Measurements from ENCODE around the gene AHCYL2.
"Not testable (repeated sequence)": the region's sequence is repeated elsewhere in the genome, so short reads cannot be mapped to it uniquely, and the experiment has no call there.

Gene AHCYL2

DNA sequence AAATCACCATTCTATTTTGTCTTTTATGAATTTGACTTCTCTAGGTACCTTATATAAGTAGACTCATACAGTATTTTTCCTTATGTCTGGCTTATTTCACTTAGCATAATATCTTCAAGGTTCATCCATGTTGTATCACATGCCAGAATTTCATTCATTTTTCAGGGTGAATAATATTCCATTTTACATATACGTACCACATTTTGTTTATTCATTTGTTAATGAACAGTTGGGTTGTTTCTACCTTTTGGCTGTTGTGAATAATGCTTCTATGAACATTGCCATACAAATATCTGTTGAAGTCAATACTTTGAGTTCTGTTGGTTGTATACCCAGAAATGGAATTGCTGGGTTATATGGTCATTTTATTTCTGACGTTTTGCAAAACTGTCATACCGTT, 20.7 kb downstream of the AHCYL2 start:
- H3K4me1 Mint-ChIP-seq (ENCODE audit: low read depth): no peaks in the 10 kb centered on the region
- no peak overlapping the region for H3K4me3 Mint-ChIP-seq
- DNase-seq (ENCODE audit: low spot score): no peak
- H3K36me3 Mint-ChIP-seq (ENCODE audit: low read depth): no peaks in the 10 kb centered on the region
- peaks cover 3% of the 10 kb centered on the region for H3K27me3 Mint-ChIP-seq (ENCODE audit: low read depth)
- H3K27ac Mint-ChIP-seq: no peak overlapping the region
- H3K9me3 Mint-ChIP-seq: no peaks in the 10 kb centered on the region

DNA sequence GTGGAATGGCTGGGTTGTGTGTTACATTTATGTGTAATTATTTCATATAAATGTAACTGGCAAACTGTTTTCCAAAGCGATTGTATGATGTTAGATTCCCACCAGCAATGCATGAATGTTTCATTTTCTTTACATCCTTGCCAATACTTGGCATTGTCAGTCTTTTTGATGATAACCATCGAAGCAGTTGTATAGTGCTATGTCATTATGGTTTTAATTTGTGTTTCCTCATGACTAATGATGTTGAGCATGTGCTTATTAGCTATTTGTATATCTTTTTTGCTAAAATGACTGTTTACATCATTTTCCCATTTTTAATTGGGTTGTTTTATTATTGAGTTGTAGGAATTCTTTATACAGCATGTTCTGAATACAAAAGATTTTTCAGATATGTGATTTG, 22.3 kb downstream of the AHCYL2 start:
- H3K4me1 Mint-ChIP-seq (ENCODE audit: low read depth): no peaks in the 10 kb centered on the region
- no peaks in the 10 kb centered on the region for H3K9me3 Mint-ChIP-seq
- no peak overlapping the region for H3K27ac Mint-ChIP-seq
- H3K36me3 Mint-ChIP-seq (ENCODE audit: low read depth): no peaks in the 10 kb centered on the region
- H3K4me3 Mint-ChIP-seq: no peak overlapping the region
- peaks cover 9% of the 10 kb centered on the region for H3K27me3 Mint-ChIP-seq (ENCODE audit: low read depth)
- DNase-seq (ENCODE audit: low spot score): no peak

DNA sequence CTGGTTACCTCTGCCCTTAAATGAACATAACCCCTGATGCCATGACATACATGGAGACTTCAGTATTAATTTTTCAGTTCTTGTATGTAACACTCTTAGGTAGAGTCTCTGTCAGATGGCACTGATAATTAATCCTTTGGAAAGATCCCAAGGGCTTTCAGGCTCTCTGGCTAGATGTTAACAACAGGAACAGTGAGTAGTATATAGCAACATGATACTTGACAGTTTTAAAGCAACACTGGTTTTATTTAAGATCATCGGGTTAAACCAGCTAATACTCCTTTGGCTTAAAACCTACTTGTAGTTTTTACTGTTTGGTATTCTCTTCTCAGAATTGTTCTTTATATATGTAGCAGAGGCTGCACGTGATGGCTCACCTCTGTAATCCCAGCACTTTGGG, 27.3 kb downstream of the AHCYL2 start:
- Mint-ChIP-seq H3K27ac (no peak overlapping the region), H3K36me3 (ENCODE audit: low read depth) (no peaks in the 10 kb centered on the region), H3K4me3 (no peak overlapping the region), H3K9me3 (no peaks in the 10 kb centered on the region), H3K4me1 (ENCODE audit: low read depth) (no peaks in the 10 kb centered on the region), H3K27me3 (ENCODE audit: low read depth) (peaks cover 9% of the 10 kb centered on the region)
- no peak for DNase-seq (ENCODE audit: low spot score)

DNA sequence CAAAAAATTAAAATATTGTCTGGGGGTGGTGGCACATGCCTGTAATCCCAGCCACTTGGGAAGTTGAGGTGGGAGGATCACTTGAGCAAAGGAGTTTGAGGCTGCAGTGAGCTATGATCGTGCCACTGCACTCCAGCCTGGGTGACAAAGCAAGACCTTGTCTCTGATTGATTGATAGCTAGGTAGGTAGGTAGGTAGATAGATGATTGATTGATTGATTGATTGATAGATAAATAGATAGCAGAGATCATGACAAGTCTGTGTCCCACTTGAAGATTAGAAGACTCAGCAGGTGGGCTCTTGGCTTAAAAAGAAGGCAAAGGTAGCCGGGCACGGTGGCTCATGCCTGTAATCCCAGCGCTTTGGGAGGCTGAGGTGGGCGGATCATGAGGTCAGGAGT, 27.8 kb downstream of the AHCYL2 start:
- H3K36me3 Mint-ChIP-seq (ENCODE audit: low read depth); H3K4me1 Mint-ChIP-seq (ENCODE audit: low read depth); H3K27me3 Mint-ChIP-seq (ENCODE audit: low read depth); H3K9me3 Mint-ChIP-seq; H3K27ac Mint-ChIP-seq; DNase-seq (ENCODE audit: low spot score); H3K4me3 Mint-ChIP-seq: not testable (repeated sequence)

DNA sequence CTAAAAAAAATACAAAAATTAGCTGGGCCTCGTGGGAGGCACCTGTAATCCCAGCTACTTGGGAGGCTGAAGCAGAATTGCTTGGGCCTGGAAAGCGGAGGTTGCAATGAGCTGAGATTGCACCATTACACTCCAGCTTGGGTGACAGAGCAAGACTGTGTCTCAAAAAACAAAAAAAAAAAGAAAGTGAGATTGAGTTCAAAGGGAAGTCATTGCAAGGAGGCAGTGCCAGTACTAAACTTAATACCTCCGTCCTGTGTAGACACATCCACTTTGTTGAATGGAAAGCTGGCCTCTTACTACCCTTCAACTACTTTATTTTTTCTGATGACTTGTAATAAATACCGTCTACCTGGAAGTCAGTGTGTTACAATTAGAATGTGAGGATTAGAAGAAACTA, 31.0 kb downstream of the AHCYL2 start:
- no peak overlapping the region for H3K27ac Mint-ChIP-seq
- no peak for DNase-seq (ENCODE audit: low spot score)
- no peaks in the 10 kb centered on the region for H3K9me3 Mint-ChIP-seq
- H3K36me3 Mint-ChIP-seq (ENCODE audit: low read depth): no peaks in the 10 kb centered on the region
- peaks cover 6% of the 10 kb centered on the region for H3K27me3 Mint-ChIP-seq (ENCODE audit: low read depth)
- peaks cover 9% of the 10 kb centered on the region for H3K4me1 Mint-ChIP-seq (ENCODE audit: low read depth)
- H3K4me3 Mint-ChIP-seq: no peak overlapping the region

DNA sequence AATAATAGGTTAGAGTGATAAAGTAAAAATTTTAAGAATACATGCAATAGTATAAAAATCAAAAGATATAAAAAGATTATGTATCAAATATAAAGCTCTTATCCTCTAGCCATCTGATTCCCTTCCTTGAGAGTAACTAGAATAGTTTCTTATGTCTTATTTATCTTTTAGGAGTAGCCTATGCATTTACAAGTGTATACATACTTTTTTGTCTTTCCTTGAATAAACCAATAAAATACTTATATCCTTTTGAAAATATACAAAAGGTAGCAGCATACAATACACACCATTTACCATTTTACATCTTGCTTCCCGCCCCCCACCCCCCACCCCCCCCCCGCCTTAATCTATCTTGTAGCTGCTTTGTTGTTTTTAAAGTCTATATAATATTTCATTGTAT, 31.4 kb downstream of the AHCYL2 start:
- peaks cover 9% of the 10 kb centered on the region for H3K4me1 Mint-ChIP-seq (ENCODE audit: low read depth)
- no peak for DNase-seq (ENCODE audit: low spot score)
- H3K36me3 Mint-ChIP-seq (ENCODE audit: low read depth): no peaks in the 10 kb centered on the region
- peaks cover 4% of the 10 kb centered on the region for H3K27me3 Mint-ChIP-seq (ENCODE audit: low read depth)
- no peak overlapping the region for H3K27ac Mint-ChIP-seq
- H3K4me3 Mint-ChIP-seq: no peak overlapping the region
- no peaks in the 10 kb centered on the region for H3K9me3 Mint-ChIP-seq

DNA sequence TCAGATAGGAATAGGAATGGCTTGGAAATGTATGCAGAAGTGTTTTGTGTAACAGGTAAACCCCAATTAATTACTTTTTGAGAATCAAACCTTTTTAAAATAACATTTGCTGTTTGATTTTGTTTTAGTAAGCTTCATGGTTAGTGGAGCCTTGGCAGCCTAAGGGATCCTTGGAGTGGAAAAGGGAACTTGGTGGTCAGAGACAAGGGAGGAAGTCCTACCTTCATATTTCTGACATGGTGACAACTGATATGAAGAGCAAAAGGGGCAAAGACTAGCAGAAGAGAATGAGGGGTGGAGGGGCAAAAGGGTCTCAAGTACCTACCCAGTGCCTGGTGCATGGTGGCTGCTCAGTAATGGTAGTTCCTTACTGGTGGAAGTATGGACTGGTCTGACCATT, 32.3 kb downstream of the AHCYL2 start:
- H3K36me3 Mint-ChIP-seq (ENCODE audit: low read depth): no peaks in the 10 kb centered on the region
- no peak overlapping the region for H3K27ac Mint-ChIP-seq
- H3K9me3 Mint-ChIP-seq: no peaks in the 10 kb centered on the region
- no peak overlapping the region for H3K4me3 Mint-ChIP-seq
- DNase-seq (ENCODE audit: low spot score): no peak
- peaks cover 10% of the 10 kb centered on the region for H3K4me1 Mint-ChIP-seq (ENCODE audit: low read depth)
- H3K27me3 Mint-ChIP-seq (ENCODE audit: low read depth): no peaks in the 10 kb centered on the region

DNA sequence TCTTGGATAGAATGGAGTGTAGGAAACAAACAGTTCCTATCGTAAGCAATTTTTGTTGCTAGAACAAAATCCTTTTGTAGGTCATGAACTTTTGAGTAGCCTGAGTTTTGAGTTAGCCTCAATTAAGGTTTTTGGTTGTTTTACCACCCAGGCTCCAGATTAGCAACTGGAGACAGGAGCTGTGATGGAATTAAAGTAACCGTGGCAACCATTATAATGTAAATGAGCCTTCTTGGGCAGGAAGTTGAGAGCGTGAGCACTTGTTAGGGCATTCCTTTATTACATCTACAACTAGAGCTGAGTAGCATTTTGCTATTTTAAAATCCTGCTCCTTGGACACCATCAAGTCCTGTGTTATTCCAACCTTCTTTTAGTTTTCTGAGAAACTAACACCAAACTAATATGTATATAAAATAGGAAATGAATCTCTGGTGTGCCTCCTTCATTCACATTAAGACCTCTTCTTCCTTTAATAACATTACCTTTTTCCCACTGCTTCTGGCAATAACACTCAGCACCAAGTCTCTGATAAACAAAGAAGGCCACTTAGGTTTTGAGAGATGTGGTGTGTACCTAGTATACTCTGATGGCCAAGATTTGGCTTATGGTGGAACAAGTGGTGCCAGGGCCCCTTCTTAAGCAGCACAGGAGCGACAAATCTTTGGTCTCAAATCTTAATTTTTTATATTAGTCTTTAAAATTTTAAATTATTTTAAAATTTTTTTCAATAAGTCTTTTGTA, 34.0 kb downstream of the AHCYL2 start:
- Mint-ChIP-seq H3K4me3 (no peak overlapping the region), H3K4me1 (ENCODE audit: low read depth) (peaks cover 21% of the 10 kb centered on the region), H3K9me3 (no peaks in the 10 kb centered on the region), H3K27ac (no peak overlapping the region), H3K27me3 (ENCODE audit: low read depth) (no peaks in the 10 kb centered on the region), H3K36me3 (ENCODE audit: low read depth) (no peaks in the 10 kb centered on the region)
- DNase-seq (ENCODE audit: low spot score): no peak

DNA sequence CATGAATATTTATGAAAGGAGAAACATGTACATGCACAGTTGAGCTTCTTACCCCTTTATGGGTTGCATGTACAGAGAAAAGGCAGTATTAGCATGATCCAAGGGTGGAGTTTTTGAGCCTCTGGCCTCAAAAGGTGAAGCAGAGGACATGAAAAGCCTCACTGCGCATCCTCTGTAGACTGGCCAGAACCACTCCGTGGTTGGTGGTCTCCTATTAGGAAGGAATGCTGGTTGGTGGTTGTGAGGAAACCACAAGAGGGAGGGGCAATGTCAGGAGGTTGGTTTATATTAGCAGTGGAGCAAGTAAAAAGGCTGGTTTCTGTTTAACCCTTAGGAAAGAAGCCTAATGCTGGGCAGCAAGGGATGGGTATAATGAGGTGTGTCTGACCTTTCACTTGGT, 37.5 kb downstream of the AHCYL2 start:
- DNase-seq (ENCODE audit: low spot score): no peak
- H3K9me3 Mint-ChIP-seq: no peaks in the 10 kb centered on the region
- no peaks in the 10 kb centered on the region for H3K36me3 Mint-ChIP-seq (ENCODE audit: low read depth)
- H3K4me3 Mint-ChIP-seq: no peak overlapping the region
- H3K27me3 Mint-ChIP-seq (ENCODE audit: low read depth): no peaks in the 10 kb centered on the region
- peaks cover 21% of the 10 kb centered on the region for H3K4me1 Mint-ChIP-seq (ENCODE audit: low read depth)
- peak overlapping the region; percentile 10 for H3K27ac Mint-ChIP-seq

DNA sequence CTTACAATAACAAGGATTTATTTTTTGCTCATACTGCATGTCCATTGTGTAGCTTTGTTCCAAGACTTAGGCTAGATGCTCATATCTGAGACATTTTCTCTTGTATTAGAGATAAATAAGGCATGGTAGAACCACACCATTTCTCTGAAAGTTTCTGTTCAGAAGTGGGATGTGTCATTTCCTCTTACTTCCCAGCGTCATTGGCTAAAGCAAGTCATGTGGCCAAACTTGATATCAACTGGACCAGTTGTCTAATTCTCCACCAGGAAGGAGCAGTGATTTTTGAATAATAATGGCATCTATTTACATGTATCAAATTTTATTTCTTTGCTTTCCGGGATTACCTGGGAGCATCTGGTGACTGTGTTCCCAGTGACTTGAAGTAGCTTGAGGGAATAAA, 38.3 kb downstream of the AHCYL2 start:
- H3K4me3 Mint-ChIP-seq: no peak overlapping the region
- H3K27me3 Mint-ChIP-seq (ENCODE audit: low read depth): no peaks in the 10 kb centered on the region

DNA sequence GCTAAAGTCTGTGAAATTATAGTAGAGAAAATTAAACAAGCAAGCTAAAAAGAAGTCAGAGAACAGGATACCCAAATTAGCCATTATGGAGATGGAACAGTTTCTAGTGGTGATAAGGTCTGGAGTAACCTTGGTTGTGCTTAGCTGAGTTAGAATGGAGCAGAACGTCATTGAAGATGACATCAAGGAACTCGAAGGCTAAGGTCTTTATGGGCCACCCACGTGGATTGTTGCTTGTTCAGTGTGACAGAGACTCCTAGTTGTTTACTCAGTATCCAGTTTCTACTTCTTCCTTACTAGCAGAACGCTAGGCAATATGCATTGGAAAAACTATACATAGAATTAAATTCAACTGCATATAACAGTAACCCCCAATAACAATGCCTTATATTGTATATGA, 39.7 kb downstream of the AHCYL2 start:
- H3K9me3 Mint-ChIP-seq: no peaks in the 10 kb centered on the region
- H3K4me3 Mint-ChIP-seq: no peak overlapping the region
- no peaks in the 10 kb centered on the region for H3K36me3 Mint-ChIP-seq (ENCODE audit: low read depth)
- H3K27ac Mint-ChIP-seq: no peak overlapping the region
- H3K4me1 Mint-ChIP-seq (ENCODE audit: low read depth): peaks cover 21% of the 10 kb centered on the region
- H3K27me3 Mint-ChIP-seq (ENCODE audit: low read depth): no peaks in the 10 kb centered on the region
- no peak for DNase-seq (ENCODE audit: low spot score)

More for the DNA sequence above, 38.3 kb downstream of the AHCYL2 start:
- Mint-ChIP-seq H3K9me3 (no peaks in the 10 kb centered on the region), H3K27ac (no peak overlapping the region), H3K4me1 (ENCODE audit: low read depth) (peaks cover 25% of the 10 kb centered on the region), H3K36me3 (ENCODE audit: low read depth) (no peaks in the 10 kb centered on the region)
- no peak for DNase-seq (ENCODE audit: low spot score)

DNA sequence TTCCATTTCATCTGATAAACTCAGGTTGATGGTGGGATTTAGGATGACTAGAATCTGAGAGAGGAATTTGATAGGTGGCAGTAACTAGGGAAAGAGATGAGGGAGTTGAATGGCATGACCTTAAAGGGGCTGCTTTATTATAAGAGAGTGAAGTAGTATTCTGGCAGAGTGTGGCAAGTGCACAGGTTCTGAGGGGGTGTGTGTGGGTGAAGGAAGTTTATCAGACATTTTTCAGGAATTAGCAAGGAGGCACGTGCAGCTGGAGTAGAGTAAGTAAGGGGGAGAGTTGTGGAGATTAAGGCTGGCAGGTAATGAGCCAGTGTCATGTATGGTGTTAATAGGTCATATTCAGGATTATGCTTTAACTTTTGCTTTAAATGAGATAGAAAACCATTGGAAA, 40.5 kb downstream of the AHCYL2 start:
- H3K27ac Mint-ChIP-seq: no peak overlapping the region
- no peaks in the 10 kb centered on the region for H3K9me3 Mint-ChIP-seq
- no peak for DNase-seq (ENCODE audit: low spot score)
- no peaks in the 10 kb centered on the region for H3K36me3 Mint-ChIP-seq (ENCODE audit: low read depth)
- peaks cover 16% of the 10 kb centered on the region for H3K4me1 Mint-ChIP-seq (ENCODE audit: low read depth)
- H3K27me3 Mint-ChIP-seq (ENCODE audit: low read depth): no peaks in the 10 kb centered on the region
- no peak overlapping the region for H3K4me3 Mint-ChIP-seq

DNA sequence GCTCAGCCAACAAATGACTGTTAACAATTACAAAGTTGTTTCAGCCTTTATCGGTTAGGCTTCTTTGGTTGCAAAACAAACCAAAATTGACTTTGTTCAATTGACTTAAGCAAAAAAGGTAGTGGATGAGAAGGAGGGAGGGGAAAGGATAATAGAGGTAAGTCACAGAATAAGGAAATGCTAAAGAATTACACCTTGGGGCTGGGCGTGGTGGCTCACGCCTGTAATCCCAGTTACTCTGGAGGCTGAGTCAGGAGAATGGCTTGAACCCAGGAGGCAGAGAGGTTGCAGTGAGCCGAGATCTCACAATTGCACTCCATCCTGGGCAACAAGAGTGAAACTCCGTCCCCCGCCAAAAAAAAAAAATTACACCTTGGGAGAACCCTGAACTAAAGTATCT, 41.4 kb downstream of the AHCYL2 start:
- no peak overlapping the region for H3K4me3 Mint-ChIP-seq
- H3K36me3 Mint-ChIP-seq (ENCODE audit: low read depth): no peaks in the 10 kb centered on the region
- no peaks in the 10 kb centered on the region for H3K9me3 Mint-ChIP-seq
- H3K4me1 Mint-ChIP-seq (ENCODE audit: low read depth): peaks cover 16% of the 10 kb centered on the region
- DNase-seq (ENCODE audit: low spot score): no peak
- no peak overlapping the region for H3K27ac Mint-ChIP-seq
- no peaks in the 10 kb centered on the region for H3K27me3 Mint-ChIP-seq (ENCODE audit: low read depth)

DNA sequence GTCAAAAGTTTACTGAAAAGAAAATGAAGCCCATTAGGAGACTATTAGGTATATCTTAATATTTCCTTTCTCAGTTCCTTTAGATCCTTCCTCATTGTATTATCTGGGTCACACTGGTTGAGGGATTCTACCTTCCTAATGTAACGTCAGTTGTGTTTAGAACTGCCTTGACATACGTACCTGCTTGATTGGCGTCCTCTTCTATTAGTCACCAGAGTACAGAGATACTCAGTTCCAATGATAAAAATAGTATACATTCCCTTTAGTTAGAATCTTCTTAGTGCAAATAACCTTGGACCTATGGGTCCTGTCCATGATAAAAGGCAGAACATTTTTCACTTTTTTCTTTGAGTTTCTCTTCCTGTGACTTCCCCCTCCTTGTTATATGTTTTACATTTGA, 45.2 kb downstream of the AHCYL2 start:
- no peak for DNase-seq (ENCODE audit: low spot score)
- peaks cover 9% of the 10 kb centered on the region for H3K4me1 Mint-ChIP-seq (ENCODE audit: low read depth)
- H3K27me3 Mint-ChIP-seq (ENCODE audit: low read depth): no peaks in the 10 kb centered on the region
- no peaks in the 10 kb centered on the region for H3K9me3 Mint-ChIP-seq
- H3K36me3 Mint-ChIP-seq (ENCODE audit: low read depth): no peaks in the 10 kb centered on the region
- no peak overlapping the region for H3K27ac Mint-ChIP-seq
- no peak overlapping the region for H3K4me3 Mint-ChIP-seq

Measured in T-helper 2 cell treated with Interferon-gamma antibody and Interleukin-4, amounts not matched to agents 5 μg/mL and 100 μg/mL, for 36 hours (primary cell).